GM23248 (cell line): Measurements from ENCODE around the gene MEGF6.

ENCODE experiments used
- EZH2 ChIP-seq: fragments of 200-600 bp; sonication (generic); IDR thresholded peaks from 2 replicates; pipeline ENCODE4 v1.6.1; 2018; ENCODE audit warnings: antibody characterized with exemption, mild to moderate bottlenecking; ENCODE audit not compliant: insufficient read depth, poor library complexity, severe bottlenecking
- EZH2phosphoT487 ChIP-seq: fragments of 200-600 bp; sonication (generic); IDR thresholded peaks from 2 replicates; pipeline ENCODE4 v1.6.1; 2018; ENCODE audit warnings: antibody characterized with exemption, moderate library complexity, mild to moderate bottlenecking, low read depth; ENCODE audit not compliant: insufficient read depth

- TF ChIP-seq EZH2 = no peak
- no peak for TF ChIP-seq EZH2phosphoT487
Measured at GRCh38 chr1:3560981-3561380, 50.3 kb downstream of the MEGF6 start.
